ENCODE results near the gene PCSK5.
"Not testable (repeated sequence)": the region's sequence is repeated elsewhere in the genome, so short reads cannot be mapped to it uniquely, and the experiment has no call there.

The PCSK5 gene

GRCh38 chr9:76022317-76022716 is 131.8 kb downstream of the PCSK5 start:
- DNase-seq, result no peak

GRCh38 chr9:76023715-76024195 is 133.3 kb downstream of the PCSK5 start:
- no peak for DNase-seq

GRCh38 chr9:76025286-76025685 is 134.8 kb downstream of the PCSK5 start:
- DNase-seq, result no peak

- no peak for DNase-seq
Measured at GRCh38 chr9:76026796-76027195, 136.3 kb downstream of the PCSK5 start.

GRCh38 chr9:76027416-76027815 is 136.9 kb downstream of the PCSK5 start:
- no peak for DNase-seq

- DNase-seq, result no peak
Measured at GRCh38 chr9:76027861-76028260, 137.4 kb downstream of the PCSK5 start.

- DNase-seq, result no peak
Measured at GRCh38 chr9:76032038-76032796, 141.7 kb downstream of the PCSK5 start.

GRCh38 chr9:76032797-76033373 is 142.4 kb downstream of the PCSK5 start:
- no peak for DNase-seq

- no peak for DNase-seq
Measured at GRCh38 chr9:76034049-76034448, 143.6 kb downstream of the PCSK5 start.

- DNase-seq, result no peak
Measured at GRCh38 chr9:76036762-76037161, 146.3 kb downstream of the PCSK5 start.

GRCh38 chr9:76037587-76038225 is 147.2 kb downstream of the PCSK5 start:
- DNase-seq, result no peak

GRCh38 chr9:76038431-76038830 is 148.0 kb downstream of the PCSK5 start:
- no peak for DNase-seq

GRCh38 chr9:76044266-76044819 is 153.9 kb downstream of the PCSK5 start:
- DNase-seq, result no peak

GRCh38 chr9:76045221-76045620 is 154.7 kb downstream of the PCSK5 start:
- DNase-seq, result no peak

- DNase-seq, result no peak
Measured at GRCh38 chr9:76049341-76049740, 158.9 kb downstream of the PCSK5 start.

GRCh38 chr9:76067696-76068095 is 177.2 kb downstream of the PCSK5 start:
- no peak for DNase-seq

GRCh38 chr9:76077537-76077936 is 187.1 kb downstream of the PCSK5 start:
- no peak for DNase-seq

- not testable (repeated sequence) for DNase-seq
Measured at GRCh38 chr9:76081281-76081680, 190.8 kb downstream of the PCSK5 start.

GRCh38 chr9:76082057-76082456 is 191.6 kb downstream of the PCSK5 start:
- DNase-seq, result no peak

- DNase-seq, result no peak
Measured at GRCh38 chr9:76085596-76085995, 195.1 kb downstream of the PCSK5 start.

- no peak for DNase-seq
Measured at GRCh38 chr9:76086539-76086938, 196.1 kb downstream of the PCSK5 start.

- no peak for DNase-seq
Measured at GRCh38 chr9:76087976-76088375, 197.5 kb downstream of the PCSK5 start.

- DNase-seq, result no peak
Measured at GRCh38 chr9:76090330-76090729, 199.9 kb downstream of the PCSK5 start.

- DNase-seq, result no peak
Measured at GRCh38 chr9:76090909-76091308, 200.4 kb downstream of the PCSK5 start.
